Sigmoid colon (tissue), 7 donors: Measurements from ENCODE around the gene SALL2. TPM values are rescaled to one million over a fixed set of nuclear protein-coding genes. Genes with fewer than 3 reads are reported as not detected.
"Not testable (repeated sequence)": the region's sequence is repeated elsewhere in the genome, so short reads cannot be mapped to it uniquely, and the experiment has no call there.

Source experiments
- DNase-seq: peaks from one replicate; pipeline ENCODE4 v3.0.0-alpha.2; 2019
- H3K27ac ChIP-seq, 4 donors: fragments of 200-600 bp; sonication (generic); one replicate each; pipeline ENCODE4 v1.5.1; 2016 to 2019; ENCODE audit warnings: mild to moderate bottlenecking in 1 of 4
- H3K27me3 ChIP-seq, 3 donors: fragments of 200-600 bp; sonication (generic); one replicate each; pipeline ENCODE4 v1.5.1; 2019; ENCODE audit warnings: mild to moderate bottlenecking in 1 of 3
- H3K36me3 ChIP-seq, 4 donors: fragments of 200-600 bp; sonication (generic); one replicate each; pipeline ENCODE4 v1.5.1; 2016 to 2019
- H3K4me1 ChIP-seq, 4 donors: fragments of 200-600 bp; sonication (generic); one replicate each; pipeline ENCODE4 v1.5.1; 2017 to 2019
- H3K4me3 ChIP-seq, 4 donors: fragments of 200-600 bp; sonication (generic); one replicate each; pipeline ENCODE4 v1.5.1; 2017 to 2019; ENCODE audit warnings: mild to moderate bottlenecking in 2 of 4, moderate library complexity in 1 of 4
- H3K9me3 ChIP-seq, 4 donors: fragments of 200-600 bp in 3 of 4; sonication (generic) in 3 of 4; one replicate each; pipeline versions ENCODE4 v1.5.1 to v1.6.1; 2013 to 2019
- CTCF ChIP-seq, 4 experiments: fragments of 450-650 bp in 3 of 4; fragments of 200-600 bp in 1 of 4; IDR thresholded peaks; one replicate each; pipeline ENCODE4 v1.5.1; 2016 to 2019; ENCODE audit warnings: antibody characterized with exemption in 4 of 4, mild to moderate bottlenecking in 3 of 4, moderate library complexity in 2 of 4
- EP300 ChIP-seq, 4 donors: sonication (generic); formaldehyde crosslinking; IDR thresholded peaks; one replicate each; pipeline ENCODE4 v1.6.1; 2017; ENCODE audit warnings: antibody characterized with exemption in 4 of 4
- POLR2A ChIP-seq, 2 donors: fragments of 450-650 bp; IDR thresholded peaks; one replicate each; pipeline ENCODE4 v1.6.1; 2016; ENCODE audit warnings: antibody characterized with exemption in 2 of 2, mild to moderate bottlenecking in 2 of 2, moderate library complexity in 2 of 2
- POLR2AphosphoS5 ChIP-seq, 4 donors: sonication (generic); formaldehyde crosslinking; IDR thresholded peaks; one replicate each; pipeline ENCODE4 v1.6.1; 2017; ENCODE audit warnings: antibody characterized with exemption in 4 of 4
- WGBS, 2 donors: extraction: QIAGEN DNeasy Blood & Tissue Kit; methylation state at CpG; one replicate each; pipeline ENCODE4 v1.1.7; 2013; 5-methylcytosine and 5-hydroxymethylcytosine counted together
- intact Hi-C: fragments of 100-400 bp; cut with DNase I; formaldehyde crosslinking; loops from one replicate; pipeline ENCODE4 v1.15.1; 2023
- polyA plus RNA-seq, 3 donors: library from polyadenylated mRNA; stranded (reverse); fragments of 200-250 nt; gene quantifications; one replicate each; pipeline ENCODE4 v1.2.3, GENCODE V29; 2013
- total RNA-seq, 4 donors: library from RNA; depleted of rRNA; stranded (reverse); fragments of >200 nt; gene quantifications; one replicate each; pipeline ENCODE4 v1.1.0, GENCODE V29; 2016
- donor health status: healthy with polysubstance abuse.
- donor health status: Bipolar disorder and iron deficiency.
- donor health status: healthy.

The SALL2 gene
- total and polyA plus RNA-seq, 7 donors, result 0.46 to 15.8 (median 12.8) TPM

- Histone ChIP-seq H3K4me3 (no peak overlapping the region), H3K9me3 (no peaks in the 10 kb centered on the region), H3K4me1 (peaks cover 0 to 13% (median 10%) of the 10 kb centered on the region in 4 donors), H3K36me3 (no peaks in the 10 kb centered on the region), H3K27me3 (no peaks in the 10 kb centered on the region), H3K27ac (peak overlapping the region; percentile 71 to 81 (median 81))
- 54 to 76% methylated on average over 5 of the region's 5 CpGs for WGBS, 2 donors
- intact Hi-C loops, result loop anchor here (1.0 to 10.0 kb wide), 6 partner anchors 44 to 172 kb away; partner anchors contain the start of genes CHD8, METTL3, RAB2B and SUPT16H
- DNase-seq, result no peak
- no peak for TF ChIP-seq POLR2AphosphoS5 (IDR thresholded peaks at IDR 0.05)
- TF ChIP-seq EP300 (IDR thresholded peaks at IDR 0.05), result no peak
- TF ChIP-seq CTCF (IDR thresholded peaks at IDR 0.05), result no peak
- no peak for TF ChIP-seq POLR2A (IDR thresholded peaks at IDR 0.05)
Measured at GRCh38 chr14:21556378-21557083, 30.4 kb upstream of the SALL2 start.

- no peak overlapping the region for H3K27ac ChIP-seq
- H3K36me3 ChIP-seq, result no peaks in the 10 kb centered on the region
- peaks cover 0 to 13% (median 9%) of the 10 kb centered on the region in 4 donors for H3K4me1 ChIP-seq
- DNase-seq, result no peak
- 91 to 95% methylated on average over 3 of the region's 3 CpGs for WGBS, 2 donors
- no peak overlapping the region for H3K4me3 ChIP-seq
- intact Hi-C loops, result loop anchor here (10.0 kb wide), 1 partner anchor 168 kb away; the partner anchor contains the start of gene SUPT16H
- H3K9me3 ChIP-seq, result no peaks in the 10 kb centered on the region
- no peaks in the 10 kb centered on the region for H3K27me3 ChIP-seq
- TF ChIP-seq CTCF (IDR thresholded peaks at IDR 0.05), result no peak
- no peak for TF ChIP-seq POLR2AphosphoS5 (IDR thresholded peaks at IDR 0.05)
- TF ChIP-seq EP300 (IDR thresholded peaks at IDR 0.05), result no peak
- no peak for TF ChIP-seq POLR2A (IDR thresholded peaks at IDR 0.05)
Measured at GRCh38 chr14:21553266-21553665, 27.1 kb upstream of the SALL2 start.

- H3K4me3 ChIP-seq, H3K4me1 ChIP-seq, H3K9me3 ChIP-seq, intact Hi-C loops, DNase-seq, H3K27ac ChIP-seq, H3K36me3 ChIP-seq, H3K27me3 ChIP-seq: not testable (repeated sequence)
- WGBS, 2 donors, result 91 to 95% methylated on average over 7 of the region's 7 CpGs
Measured at GRCh38 chr14:21544588-21544987, 18.4 kb upstream of the SALL2 start.

- 60 to 63% methylated on average over 5 of the region's 5 CpGs for WGBS, 2 donors
- DNase-seq, result no peak
- TF ChIP-seq POLR2AphosphoS5 (IDR thresholded peaks at IDR 0.05) (no peak), POLR2A (IDR thresholded peaks at IDR 0.05) (no peak), EP300 (IDR thresholded peaks at IDR 0.05) (no peak), CTCF (IDR thresholded peaks at IDR 0.05) (no peak)
- Histone ChIP-seq H3K36me3 (no peaks in the 10 kb centered on the region), H3K9me3 (no peaks in the 10 kb centered on the region), H3K4me3 (no peak overlapping the region), H3K27ac (no peak overlapping the region), H3K27me3 (peaks cover 0 to 7% (median 3%) of the 10 kb centered on the region in 3 donors), H3K4me1 (no peaks in the 10 kb centered on the region)
- intact Hi-C loops, result no loop called here
Measured at GRCh38 chr14:21543963-21544362, 17.8 kb upstream of the SALL2 start.

GRCh38 chr14:21543521-21543960 is 17.4 kb upstream of the SALL2 start:
- no peak overlapping the region for H3K4me3 ChIP-seq
- no peak overlapping the region for H3K27ac ChIP-seq
- peaks cover 0 to 8% (median 7%) of the 10 kb centered on the region in 3 donors for H3K27me3 ChIP-seq
- no peaks in the 10 kb centered on the region for H3K4me1 ChIP-seq
- TF ChIP-seq CTCF (IDR thresholded peaks at IDR 0.05), result no peak
- TF ChIP-seq POLR2AphosphoS5 (IDR thresholded peaks at IDR 0.05), result no peak
- TF ChIP-seq EP300 (IDR thresholded peaks at IDR 0.05), result no peak
- no peak for TF ChIP-seq POLR2A (IDR thresholded peaks at IDR 0.05)
- H3K36me3 ChIP-seq, result no peaks in the 10 kb centered on the region
- intact Hi-C loops, result no loop called here
- H3K9me3 ChIP-seq, result no peaks in the 10 kb centered on the region
- no peak for DNase-seq
- WGBS, 2 donors, result 58 to 67% methylated on average over 7 of the region's 7 CpGs
